Mucosa of rectum (tissue), 2 donors: ENCODE results near the gene WRNIP1.
"Not testable (repeated sequence)": the region's sequence is repeated elsewhere in the genome, so short reads cannot be mapped to it uniquely, and the experiment has no call there.

Source experiments
- H3K27ac ChIP-seq, 2 donors: one replicate each; pipeline ENCODE4 v1.7.0; 2013; ENCODE audit warnings: inconsistent platforms in 2 of 2, low read depth in 2 of 2, low read length in 2 of 2
- H3K27me3 ChIP-seq, 2 donors: one replicate each; pipeline ENCODE4 v1.7.0; 2013; ENCODE audit warnings: low read length in 2 of 2; ENCODE audit not compliant: control insufficient read depth in 2 of 2, insufficient read depth in 2 of 2
- H3K36me3 ChIP-seq, 2 donors: one replicate each; pipeline ENCODE4 v1.7.0; 2013; ENCODE audit warnings: low read length in 2 of 2; ENCODE audit not compliant: control insufficient read depth in 2 of 2, insufficient read depth in 2 of 2
- H3K4me1 ChIP-seq, 2 donors: one replicate each; pipeline ENCODE4 v1.7.0; 2013; ENCODE audit warnings: low read length in 2 of 2, mild to moderate bottlenecking in 1 of 2; ENCODE audit not compliant: control insufficient read depth in 2 of 2, insufficient read depth in 2 of 2
- H3K4me3 ChIP-seq, 2 donors: one replicate each; pipeline ENCODE4 v1.7.0; 2013; ENCODE audit warnings: low read length in 2 of 2
- H3K9ac ChIP-seq, 2 donors: one replicate each; pipeline ENCODE4 v1.7.0; 2013; ENCODE audit warnings: low read length in 2 of 2, low read depth in 1 of 2, mild to moderate bottlenecking in 1 of 2
- H3K9me3 ChIP-seq, 2 donors: one replicate each; pipeline ENCODE4 v1.7.0; 2013; ENCODE audit warnings: low read length in 2 of 2; ENCODE audit not compliant: control insufficient read depth in 2 of 2
- donor health status: healthy.
- donor health status: Normal muscosa, but diverticular disease.

WRNIP1 gene

DNA sequence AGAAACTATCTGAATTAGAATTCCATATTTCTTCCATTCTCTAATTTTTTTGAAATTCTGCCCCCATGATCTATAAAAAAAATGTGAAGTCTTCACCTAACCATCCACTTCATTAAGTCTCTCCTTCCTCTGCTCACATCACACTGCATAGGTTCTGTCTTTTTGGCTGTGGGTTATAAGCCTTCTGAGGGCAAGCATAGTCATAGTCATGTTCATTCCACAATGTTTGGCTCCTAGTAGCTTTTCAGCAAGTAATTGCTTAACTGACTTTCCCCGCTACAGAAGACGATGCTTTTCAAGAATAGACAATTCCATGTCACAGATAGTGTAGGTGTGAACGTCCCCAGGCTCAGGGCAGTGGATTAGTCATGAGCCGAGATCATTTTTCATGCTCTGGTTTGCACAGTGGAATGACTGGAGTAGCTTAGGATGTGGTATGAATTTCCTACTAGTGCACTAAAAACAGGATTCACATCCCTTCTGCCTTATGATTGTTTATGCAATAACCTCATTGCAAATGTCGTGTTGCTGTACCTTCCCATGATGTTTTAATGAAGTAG lies 29.1 kb downstream of the WRNIP1 start:
- no peak overlapping the region for H3K9ac ChIP-seq
- no peaks in the 10 kb centered on the region for H3K36me3 ChIP-seq
- H3K27me3 ChIP-seq, result no peaks in the 10 kb centered on the region
- H3K9me3 ChIP-seq, result no peaks in the 10 kb centered on the region
- H3K4me3 ChIP-seq, result no peak overlapping the region
- peak overlapping the region in 1 of 2 donors; percentile 24 for H3K27ac ChIP-seq
- H3K4me1 ChIP-seq, result peaks cover 8 to 15% of the 10 kb centered on the region in 2 donors

DNA sequence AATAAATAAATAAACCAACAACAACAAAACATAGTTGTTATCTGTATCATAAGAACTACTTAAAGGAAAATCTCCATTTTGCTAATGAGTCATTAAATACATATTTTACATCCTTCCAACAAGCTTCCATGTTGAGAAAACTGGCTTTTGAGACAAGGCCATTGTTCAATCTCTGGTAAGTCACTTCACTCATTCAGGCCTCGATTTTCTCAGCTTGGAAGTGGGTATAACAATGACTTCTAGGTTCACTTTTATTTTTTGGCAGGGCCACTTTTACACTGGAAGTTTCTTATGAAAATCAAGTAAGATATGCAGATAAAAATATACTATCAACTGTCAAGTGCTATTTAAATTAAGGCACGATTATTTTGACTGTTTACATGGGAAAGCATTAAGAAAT lies 30.0 kb downstream of the WRNIP1 start:
- Histone ChIP-seq H3K9me3 (no peaks in the 10 kb centered on the region), H3K9ac (no peak overlapping the region), H3K27ac (no peak overlapping the region), H3K36me3 (no peaks in the 10 kb centered on the region), H3K27me3 (no peaks in the 10 kb centered on the region), H3K4me3 (no peak overlapping the region), H3K4me1 (peaks cover 8 to 15% of the 10 kb centered on the region in 2 donors)

DNA sequence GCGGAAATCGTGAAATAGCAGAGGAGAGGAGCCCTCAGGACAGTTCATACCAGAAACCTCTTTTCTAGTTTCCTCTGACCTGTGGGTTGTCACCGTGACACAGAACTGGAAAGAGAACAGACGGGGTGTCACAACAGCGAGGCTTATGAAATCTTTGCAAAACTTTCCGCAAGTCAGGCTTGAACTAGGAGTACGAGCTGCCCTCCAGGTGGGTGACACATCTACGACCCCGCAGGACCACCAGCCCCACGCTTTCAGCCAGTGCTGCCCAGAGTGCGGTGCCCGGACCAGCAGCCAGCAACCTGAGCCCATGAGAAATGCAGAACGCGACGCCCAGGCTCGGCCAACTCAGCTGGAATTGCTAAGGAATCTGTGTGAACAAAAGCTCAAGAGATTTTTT lies 30.8 kb downstream of the WRNIP1 start:
- Histone ChIP-seq H3K9ac (no peak overlapping the region), H3K27me3 (no peaks in the 10 kb centered on the region), H3K36me3 (no peaks in the 10 kb centered on the region), H3K4me1 (peaks cover 8 to 15% of the 10 kb centered on the region in 2 donors), H3K4me3 (no peak overlapping the region), H3K27ac (no peak overlapping the region), H3K9me3 (no peaks in the 10 kb centered on the region)

- Histone ChIP-seq H3K27ac (no peak overlapping the region), H3K36me3 (no peaks in the 10 kb centered on the region), H3K27me3 (no peaks in the 10 kb centered on the region), H3K9me3 (no peaks in the 10 kb centered on the region), H3K4me3 (no peak overlapping the region), H3K4me1 (peaks cover 8 to 12% of the 10 kb centered on the region in 2 donors), H3K9ac (no peak overlapping the region)
These were observed 31.7 kb downstream of the WRNIP1 start for GRCh38 chr6:2796861-2797260.

DNA sequence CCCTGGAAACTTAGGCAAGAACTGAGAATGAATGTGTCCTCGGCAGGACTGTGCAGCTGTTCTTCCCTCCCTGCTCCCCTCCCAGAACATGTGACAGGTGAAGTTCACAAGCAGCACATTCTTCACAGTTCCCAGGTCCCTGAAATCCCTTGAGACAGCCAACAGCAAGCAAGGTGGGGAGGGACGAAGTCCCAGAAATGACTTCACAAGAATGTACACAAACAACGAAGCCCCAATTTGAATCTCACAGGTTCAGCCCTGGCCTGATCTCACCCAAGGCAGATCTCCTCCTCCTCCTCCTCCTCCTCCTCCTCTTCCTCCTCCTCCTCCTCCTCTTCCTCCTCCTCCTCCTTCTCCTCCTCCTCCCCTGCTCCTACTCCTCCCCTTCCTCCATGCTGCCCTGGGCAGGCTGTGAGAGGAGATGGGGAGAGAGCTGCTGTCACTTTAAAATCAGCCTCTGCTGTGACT lies 32.4 kb downstream of the WRNIP1 start:
- Histone ChIP-seq H3K27ac (no peak overlapping the region), H3K27me3 (no peaks in the 10 kb centered on the region), H3K36me3 (no peaks in the 10 kb centered on the region), H3K4me1 (peaks cover 7 to 8% of the 10 kb centered on the region in 2 donors), H3K9ac (no peak overlapping the region), H3K4me3 (no peak overlapping the region), H3K9me3 (no peaks in the 10 kb centered on the region)

DNA sequence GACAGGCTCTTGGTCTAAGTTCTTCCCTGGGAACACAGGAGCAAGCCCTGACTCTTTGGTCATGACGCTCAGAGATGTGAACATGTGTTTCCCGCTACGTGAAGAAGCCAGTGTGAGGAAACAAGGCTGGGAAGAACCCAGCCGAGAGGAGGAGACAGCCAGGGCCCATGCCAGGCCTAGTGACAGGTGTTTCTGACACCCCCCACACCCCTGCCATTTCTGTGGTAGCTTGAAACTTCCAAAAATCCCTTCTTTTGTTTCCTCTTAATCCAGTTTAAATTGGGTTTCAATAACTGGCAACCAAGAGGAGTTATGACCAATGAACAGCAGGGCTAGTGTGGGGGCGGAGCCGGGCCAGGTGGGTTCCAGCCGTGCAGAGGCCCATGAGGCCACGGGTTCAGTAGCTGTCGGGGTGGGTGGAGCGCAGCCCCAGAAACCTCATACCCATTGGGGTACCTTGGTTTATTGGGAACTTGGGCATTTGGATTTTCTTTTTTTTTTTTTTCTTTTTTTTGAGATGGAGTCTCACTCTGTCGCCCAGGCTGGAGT lies 33.5 kb downstream of the WRNIP1 start:
- H3K27me3 ChIP-seq, result no peaks in the 10 kb centered on the region
- H3K9ac ChIP-seq, result no peak overlapping the region
- no peak overlapping the region for H3K27ac ChIP-seq
- H3K4me3 ChIP-seq, result no peak overlapping the region
- no peaks in the 10 kb centered on the region for H3K9me3 ChIP-seq
- peaks cover 2 to 4% of the 10 kb centered on the region in 2 donors for H3K4me1 ChIP-seq
- H3K36me3 ChIP-seq, result no peaks in the 10 kb centered on the region

DNA sequence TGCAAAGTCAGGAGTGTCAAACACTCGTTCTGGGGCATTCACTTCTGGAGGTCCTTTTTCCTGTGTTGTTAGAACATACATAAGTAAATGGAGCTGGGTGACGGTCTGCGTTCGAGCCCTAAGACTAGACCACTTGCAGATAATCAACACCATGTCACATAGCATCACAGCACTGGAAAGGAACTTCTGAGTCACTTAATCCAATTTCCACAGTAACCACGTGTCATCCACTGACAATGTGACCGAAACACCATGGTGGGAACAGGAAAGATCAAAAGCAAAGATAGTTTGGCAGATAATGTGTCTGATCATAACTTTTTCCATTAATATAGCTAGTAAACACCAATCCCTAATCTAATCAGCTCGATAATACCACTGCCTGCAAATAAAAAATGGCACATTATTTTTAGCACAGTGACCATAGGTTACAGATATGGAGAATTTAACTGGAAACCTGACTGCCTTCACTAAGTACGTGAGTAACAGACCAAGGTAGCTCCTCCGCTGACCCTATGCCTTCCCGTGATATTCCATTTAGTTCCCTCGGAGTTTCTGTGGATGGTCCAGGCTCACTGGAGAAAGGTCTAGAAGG lies 34.8 kb downstream of the WRNIP1 start:
- Histone ChIP-seq H3K4me3 (no peak overlapping the region), H3K9me3 (no peaks in the 10 kb centered on the region), H3K27me3 (no peaks in the 10 kb centered on the region), H3K27ac (no peak overlapping the region), H3K36me3 (no peaks in the 10 kb centered on the region), H3K9ac (no peak overlapping the region), H3K4me1 (peaks cover 0 to 2% of the 10 kb centered on the region in 2 donors)

DNA sequence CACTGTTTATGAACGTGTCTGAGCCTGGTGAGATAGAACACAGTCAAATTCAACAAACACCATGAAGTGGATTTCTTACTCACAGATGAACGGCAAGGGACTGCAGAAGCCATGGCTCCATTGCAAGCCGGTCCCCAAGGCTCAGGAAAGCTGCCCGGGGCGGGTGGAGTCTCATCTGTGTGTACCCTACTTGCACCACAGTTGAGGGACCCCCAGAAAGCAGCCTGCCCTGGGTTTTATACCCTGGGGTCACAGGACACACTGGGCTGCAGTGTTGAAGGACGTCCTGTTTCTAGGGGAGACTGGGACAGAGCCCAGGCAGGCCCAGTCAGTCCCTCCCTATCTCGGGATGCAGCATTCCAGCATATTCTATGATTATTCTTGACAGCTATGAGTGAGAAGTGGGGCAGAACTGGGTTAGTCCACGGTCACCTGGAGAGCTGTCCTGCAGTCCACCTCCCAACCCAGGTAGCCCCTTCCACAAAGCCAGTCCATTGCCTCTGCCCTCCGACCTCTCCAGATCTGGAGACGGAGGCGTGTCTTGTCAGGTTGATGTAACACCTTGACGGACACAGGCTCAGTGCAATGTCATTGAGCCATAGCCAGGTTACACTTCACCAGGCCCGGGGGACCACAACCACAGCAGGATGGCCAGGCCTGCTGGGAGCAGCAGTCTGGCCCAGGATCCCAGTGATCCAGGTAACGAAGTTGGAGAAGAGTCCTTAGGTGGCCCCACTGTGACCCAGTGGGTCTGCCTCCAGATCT lies 35.5 kb downstream of the WRNIP1 start:
- H3K4me3 ChIP-seq, result no peak overlapping the region
- H3K9me3 ChIP-seq, result no peaks in the 10 kb centered on the region
- no peak overlapping the region for H3K9ac ChIP-seq
- no peak overlapping the region for H3K27ac ChIP-seq
- no peaks in the 10 kb centered on the region for H3K27me3 ChIP-seq
- H3K4me1 ChIP-seq, result peaks cover 0 to 2% of the 10 kb centered on the region in 2 donors
- H3K36me3 ChIP-seq, result no peaks in the 10 kb centered on the region

DNA sequence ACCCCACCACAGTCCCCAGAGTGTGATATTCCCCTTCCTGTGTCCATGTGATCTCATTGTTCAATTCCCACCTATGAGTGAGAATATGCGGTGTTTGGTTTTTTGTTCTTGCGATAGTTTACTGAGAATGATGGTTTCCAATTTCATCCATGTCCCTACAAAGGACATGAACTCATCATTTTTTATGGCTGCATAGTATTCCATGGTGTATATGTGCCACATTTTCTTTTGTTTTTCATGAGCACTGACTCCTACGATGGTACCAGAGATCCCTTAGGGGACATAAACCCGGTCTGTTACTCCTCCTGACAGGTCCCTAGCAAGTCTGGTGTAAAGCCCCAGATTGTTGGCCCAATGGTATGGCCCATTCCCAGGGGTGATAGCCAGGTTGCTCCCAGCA lies 36.5 kb downstream of the WRNIP1 start:
- H3K4me1 ChIP-seq, H3K4me3 ChIP-seq, H3K9ac ChIP-seq, H3K36me3 ChIP-seq, H3K9me3 ChIP-seq, H3K27me3 ChIP-seq, H3K27ac ChIP-seq: not testable (repeated sequence)

GRCh38 chr6:2802521-2803060 lies 37.4 kb downstream of the WRNIP1 start:
- Histone ChIP-seq H3K9me3 (no peaks in the 10 kb centered on the region), H3K9ac (no peak overlapping the region), H3K36me3 (no peaks in the 10 kb centered on the region), H3K27me3 (no peaks in the 10 kb centered on the region), H3K4me3 (no peak overlapping the region), H3K4me1 (no peaks in the 10 kb centered on the region), H3K27ac (no peak overlapping the region)
